ENCODE measurements around the gene HSD11B2.

DNA sequence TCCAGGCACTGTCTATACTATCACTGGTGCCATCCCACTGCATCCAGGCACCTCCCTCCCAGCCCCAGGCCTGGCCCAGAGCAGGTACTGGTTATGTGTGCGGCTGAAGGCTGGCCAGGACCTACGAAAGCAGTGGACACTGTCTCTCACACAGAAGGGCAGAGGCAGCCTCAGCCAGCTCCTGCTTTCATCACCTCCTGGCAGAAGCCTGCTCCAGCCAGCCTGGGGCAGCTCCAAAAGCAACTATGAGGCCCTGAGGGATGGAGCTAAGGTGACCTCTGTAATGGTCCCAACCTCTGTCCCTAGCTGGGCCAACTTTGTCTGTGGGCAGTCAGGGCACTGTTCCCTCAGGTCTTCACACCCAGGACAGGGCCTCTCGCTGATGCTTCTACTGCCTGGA is 18.8 kb downstream of the HSD11B2 start:
- TF ChIP-seq EGR1 (IDR thresholded peaks at IDR 0.05; ENCODE audit: low read depth in 2 of 2) (no peak), FOXA1 (IDR thresholded peaks at IDR 0.05) (no peak)
- TF ChIP-seq, protein P1, sequence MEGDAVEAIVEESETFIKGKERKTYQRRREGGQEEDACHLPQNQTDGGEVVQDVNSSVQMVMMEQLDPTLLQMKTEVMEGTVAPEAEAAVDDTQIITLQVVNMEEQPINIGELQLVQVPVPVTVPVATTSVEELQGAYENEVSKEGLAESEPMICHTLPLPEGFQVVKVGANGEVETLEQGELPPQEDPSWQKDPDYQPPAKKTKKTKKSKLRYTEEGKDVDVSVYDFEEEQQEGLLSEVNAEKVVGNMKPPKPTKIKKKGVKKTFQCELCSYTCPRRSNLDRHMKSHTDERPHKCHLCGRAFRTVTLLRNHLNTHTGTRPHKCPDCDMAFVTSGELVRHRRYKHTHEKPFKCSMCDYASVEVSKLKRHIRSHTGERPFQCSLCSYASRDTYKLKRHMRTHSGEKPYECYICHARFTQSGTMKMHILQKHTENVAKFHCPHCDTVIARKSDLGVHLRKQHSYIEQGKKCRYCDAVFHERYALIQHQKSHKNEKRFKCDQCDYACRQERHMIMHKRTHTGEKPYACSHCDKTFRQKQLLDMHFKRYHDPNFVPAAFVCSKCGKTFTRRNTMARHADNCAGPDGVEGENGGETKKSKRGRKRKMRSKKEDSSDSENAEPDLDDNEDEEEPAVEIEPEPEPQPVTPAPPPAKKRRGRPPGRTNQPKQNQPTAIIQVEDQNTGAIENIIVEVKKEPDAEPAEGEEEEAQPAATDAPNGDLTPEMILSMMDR (IDR thresholded peaks at IDR 0.05; ENCODE audit: low read depth, low read length, missing input control), result no peak
